HG03108 (cell line): Measurements from ENCODE around the gene UPK1B.
"Not testable (repeated sequence)": the region's sequence is repeated elsewhere in the genome, so short reads cannot be mapped to it uniquely, and the experiment has no call there.

Source experiments
- ATAC-seq: cut with Tn5 transposase; IDR thresholded peaks from one replicate; pipeline ENCODE4 v1.9.1; 2021; ENCODE audit warnings: moderate library complexity; ENCODE audit not compliant: unreplicated experiment

Gene UPK1B

GRCh38 chr3:119221779-119222320, 48.5 kb downstream of the UPK1B start:
- no peak for ATAC-seq

GRCh38 chr3:119222391-119222790, 49.0 kb downstream of the UPK1B start:
- ATAC-seq: no peak

- no peak for ATAC-seq
Measured at GRCh38 chr3:119223511-119223910, 50.1 kb downstream of the UPK1B start.

GRCh38 chr3:119225121-119225520, 51.7 kb downstream of the UPK1B start:
- ATAC-seq: no peak

GRCh38 chr3:119227070-119227850, 53.9 kb downstream of the UPK1B start:
- no peak for ATAC-seq

- no peak for ATAC-seq
Measured at GRCh38 chr3:119228373-119229145, 55.2 kb downstream of the UPK1B start.

GRCh38 chr3:119229190-119229589, 55.8 kb downstream of the UPK1B start:
- ATAC-seq: no peak

GRCh38 chr3:119230071-119230470, 56.7 kb downstream of the UPK1B start:
- no peak for ATAC-seq

- no peak for ATAC-seq
Measured at GRCh38 chr3:119230745-119231144, 57.3 kb downstream of the UPK1B start.

GRCh38 chr3:119234610-119235009, 61.2 kb downstream of the UPK1B start:
- no peak for ATAC-seq

- no peak for ATAC-seq
Measured at GRCh38 chr3:119235151-119235550, 61.8 kb downstream of the UPK1B start.

- ATAC-seq: no peak
Measured at GRCh38 chr3:119236756-119237155, 63.4 kb downstream of the UPK1B start.

GRCh38 chr3:119237299-119237698, 63.9 kb downstream of the UPK1B start:
- ATAC-seq: no peak

GRCh38 chr3:119238363-119238762, 65.0 kb downstream of the UPK1B start:
- no peak for ATAC-seq

GRCh38 chr3:119239206-119239820, 65.9 kb downstream of the UPK1B start:
- ATAC-seq: no peak

GRCh38 chr3:119240101-119240590, 66.7 kb downstream of the UPK1B start:
- ATAC-seq: peak; percentile 4

- peak; percentile 83 for ATAC-seq
Measured at GRCh38 chr3:119240591-119241434, 67.4 kb downstream of the UPK1B start, which contains the start of gene B4GALT4. Gene B4GALT4, minus strand, starts transcription at chr3:119240878. Its CDS starts 10,779 bp downstream, at chr3:119230099.

- not testable (repeated sequence) for ATAC-seq
Measured at GRCh38 chr3:119242387-119243057, 69.1 kb downstream of the UPK1B start.

GRCh38 chr3:119243058-119243529, 69.7 kb downstream of the UPK1B start:
- ATAC-seq: not testable (repeated sequence)

GRCh38 chr3:119243712-119244111, 70.3 kb downstream of the UPK1B start:
- no peak for ATAC-seq
